MCF 10A (cell line): ENCODE measurements around the gene HCRTR1. TPM values are rescaled to one million over a fixed set of nuclear protein-coding genes. Genes with fewer than 3 reads are reported as not detected.

Experiments used
- BruUV-seq: library from RNA; stranded (reverse); fragments of 400-500 nt; replicated peaks from 2 replicates; lab custom pipeline; 2021; lab: Mats Ljungman, UMichigan
- CTCF ChIA-PET: fragments of 300-600 bp; sonication (Branson Sonifier 250); formaldehyde crosslinking; extraction: SDS; loops from one replicate; lab custom pipeline; 2021; ENCODE audit warnings: antibody characterized with exemption, inconsistent platforms; lab: Yijun Ruan, JAX
- POLR2A ChIA-PET: fragments of 300-600, 350-650 bp; sonication (Branson Sonifier 250); formaldehyde crosslinking; extraction: SDS; loops from one replicate; lab custom pipeline; 2020; ENCODE audit warnings: antibody characterized with exemption, inconsistent platforms; lab: Yijun Ruan, JAX
- DNase-seq: peaks from one replicate; pipeline ENCODE4 v3.0.0-alpha.2; 2018; ENCODE audit not compliant: unreplicated experiment
- H3K27ac Mint-ChIP-seq: one replicate; pipeline ENCODE4 v1.8.0; 2022; ENCODE audit warnings: mild to moderate bottlenecking, low read depth, mixed read lengths; ENCODE audit not compliant: unreplicated experiment
- H3K27me3 Mint-ChIP-seq: one replicate; pipeline ENCODE4 v1.8.0; 2022; ENCODE audit warnings: mixed read lengths; ENCODE audit not compliant: insufficient read depth, unreplicated experiment
- H3K36me3 Mint-ChIP-seq: one replicate; pipeline ENCODE4 v1.8.0; 2022; ENCODE audit warnings: mild to moderate bottlenecking, moderate library complexity, mixed read lengths; ENCODE audit not compliant: insufficient read depth, unreplicated experiment
- H3K4me1 Mint-ChIP-seq: one replicate; pipeline ENCODE4 v1.8.0; 2022; ENCODE audit warnings: mixed read lengths; ENCODE audit not compliant: insufficient read depth, unreplicated experiment
- H3K4me3 Mint-ChIP-seq: one replicate; pipeline ENCODE4 v1.8.0; 2022; ENCODE audit warnings: mild to moderate bottlenecking, moderate library complexity, mixed read lengths; ENCODE audit not compliant: unreplicated experiment
- H3K9me3 Mint-ChIP-seq: one replicate; pipeline ENCODE4 v1.8.0; 2022; ENCODE audit warnings: mixed read lengths; ENCODE audit not compliant: unreplicated experiment
- intact Hi-C: fragments of 100-400 bp; cut with micrococcal nuclease; formaldehyde crosslinking; loops from 2 replicates; pipeline ENCODE4 v1.14.1; 2022
- total RNA-seq: library from RNA; stranded (reverse); gene quantifications from 2 replicates; pipeline ENCODE4 v1.2.3, GENCODE V29; 2022
- TF ChIP-seq, protein P1 (sequence below): fragments of 200-600 bp; IDR thresholded peaks from one replicate; pipeline ENCODE4 v1.8.0; 2022; ENCODE audit warnings: antibody characterized with exemption, mild to moderate bottlenecking; ENCODE audit not compliant: unreplicated experiment

HCRTR1 gene
- total RNA-seq, 1 experiment from 2014 or later = not detected

DNA sequence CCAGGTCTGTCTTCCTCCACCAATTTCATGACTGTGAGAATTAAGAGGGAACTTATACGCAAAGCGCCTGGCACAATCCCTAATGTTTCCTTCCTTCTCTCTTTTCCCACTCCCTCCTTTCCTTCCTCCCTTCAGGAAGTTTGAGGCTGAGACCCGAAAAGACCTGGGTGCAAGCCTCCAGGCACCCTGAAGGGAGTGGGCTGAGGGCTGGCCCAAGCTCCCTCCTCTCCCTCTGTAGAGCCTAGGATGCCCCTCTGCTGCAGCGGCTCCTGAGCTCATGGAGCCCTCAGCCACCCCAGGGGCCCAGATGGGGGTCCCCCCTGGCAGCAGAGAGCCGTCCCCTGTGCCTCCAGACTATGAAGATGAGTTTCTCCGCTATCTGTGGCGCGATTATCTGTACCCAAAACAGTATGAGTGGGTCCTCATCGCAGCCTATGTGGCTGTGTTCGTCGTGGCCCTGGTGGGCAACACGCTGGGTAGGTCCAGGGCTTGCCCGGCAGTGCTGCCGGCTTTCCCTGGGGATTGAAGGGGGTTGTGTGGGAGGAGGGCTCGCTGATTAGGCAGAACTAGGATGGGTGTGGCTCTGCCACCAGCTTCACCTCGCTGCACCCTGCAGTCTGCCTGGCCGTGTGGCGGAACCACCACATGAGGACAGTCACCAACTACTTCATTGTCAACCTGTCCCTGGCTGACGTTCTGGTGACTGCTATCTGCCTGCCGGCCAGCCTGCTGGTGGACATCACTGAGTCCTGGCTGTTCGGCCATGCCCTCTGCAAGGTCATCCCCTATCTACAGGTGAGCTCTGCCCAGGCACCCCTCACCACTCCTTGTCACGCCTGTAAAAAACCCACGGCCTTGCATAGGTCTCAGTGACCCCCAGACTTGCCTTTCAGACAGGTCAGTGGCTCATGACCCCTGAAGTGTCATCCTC lies 1.7 kb downstream of the HCRTR1 start:
- Mint-ChIP-seq H3K9me3 (no peaks in the 10 kb centered on the region), H3K36me3 (no peaks in the 10 kb centered on the region), H3K4me1 (no peaks in the 10 kb centered on the region), H3K27ac (no peak overlapping the region), H3K27me3 (peaks cover 29% of the 10 kb centered on the region), H3K4me3 (no peak overlapping the region)
- intact Hi-C loops = no loop called here
- ChIA-PET POLR2A (interaction anchor here (1.3 to 2.3 kb wide), 4 partner anchors 9 to 170 kb away, joined by 4 to 11 read pairs (median 6); no protein-coding TSS in a partner anchor), CTCF (interaction anchor here (0.5 to 1.8 kb wide), 22 partner anchors 8 to 790 kb away, joined by 3 to 9 read pairs (median 4); partner anchors contain the start of gene PEF1)
- DNase-seq = no peak
- TF ChIP-seq, protein P1, sequence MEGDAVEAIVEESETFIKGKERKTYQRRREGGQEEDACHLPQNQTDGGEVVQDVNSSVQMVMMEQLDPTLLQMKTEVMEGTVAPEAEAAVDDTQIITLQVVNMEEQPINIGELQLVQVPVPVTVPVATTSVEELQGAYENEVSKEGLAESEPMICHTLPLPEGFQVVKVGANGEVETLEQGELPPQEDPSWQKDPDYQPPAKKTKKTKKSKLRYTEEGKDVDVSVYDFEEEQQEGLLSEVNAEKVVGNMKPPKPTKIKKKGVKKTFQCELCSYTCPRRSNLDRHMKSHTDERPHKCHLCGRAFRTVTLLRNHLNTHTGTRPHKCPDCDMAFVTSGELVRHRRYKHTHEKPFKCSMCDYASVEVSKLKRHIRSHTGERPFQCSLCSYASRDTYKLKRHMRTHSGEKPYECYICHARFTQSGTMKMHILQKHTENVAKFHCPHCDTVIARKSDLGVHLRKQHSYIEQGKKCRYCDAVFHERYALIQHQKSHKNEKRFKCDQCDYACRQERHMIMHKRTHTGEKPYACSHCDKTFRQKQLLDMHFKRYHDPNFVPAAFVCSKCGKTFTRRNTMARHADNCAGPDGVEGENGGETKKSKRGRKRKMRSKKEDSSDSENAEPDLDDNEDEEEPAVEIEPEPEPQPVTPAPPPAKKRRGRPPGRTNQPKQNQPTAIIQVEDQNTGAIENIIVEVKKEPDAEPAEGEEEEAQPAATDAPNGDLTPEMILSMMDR = no peak
- BruUV-seq = no TSS peak

DNA sequence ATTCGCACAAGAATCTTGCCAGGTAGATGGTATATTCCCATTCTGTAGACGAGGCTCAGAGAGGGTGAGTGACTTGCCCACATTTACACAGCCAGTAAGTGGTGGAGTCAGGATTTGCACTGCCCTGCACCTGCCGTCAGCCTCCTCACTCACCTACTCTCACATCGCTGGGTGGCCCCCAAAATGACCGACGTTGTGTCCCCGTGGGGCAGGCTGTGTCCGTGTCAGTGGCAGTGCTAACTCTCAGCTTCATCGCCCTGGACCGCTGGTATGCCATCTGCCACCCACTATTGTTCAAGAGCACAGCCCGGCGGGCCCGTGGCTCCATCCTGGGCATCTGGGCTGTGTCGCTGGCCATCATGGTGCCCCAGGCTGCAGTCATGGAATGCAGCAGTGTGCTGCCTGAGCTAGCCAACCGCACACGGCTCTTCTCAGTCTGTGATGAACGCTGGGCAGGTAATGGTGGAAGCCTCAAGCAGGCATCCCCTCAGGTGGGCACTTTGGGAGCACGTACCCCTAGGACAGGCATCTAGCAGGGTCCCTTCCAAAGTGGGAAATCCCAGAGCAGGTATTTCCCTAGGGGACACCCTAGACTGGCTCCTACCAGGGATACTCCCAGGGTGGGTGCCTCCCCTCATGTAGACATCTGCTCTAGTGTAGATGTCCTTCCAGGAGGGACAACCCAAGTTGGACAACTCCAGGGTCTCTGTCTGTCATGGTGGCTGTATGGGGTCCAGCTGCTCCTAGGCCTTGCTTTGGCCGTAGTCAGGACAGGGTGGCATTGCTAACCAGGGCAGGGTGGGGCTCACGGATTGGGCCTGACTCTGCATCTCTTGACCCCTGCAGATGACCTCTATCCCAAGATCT lies 3.4 kb downstream of the HCRTR1 start:
- ChIA-PET CTCF (interaction anchor here (0.7 kb wide), 1 partner anchor 242 kb away, joined by 4 read pairs; no protein-coding TSS in a partner anchor), POLR2A (interaction anchor here (0.5 to 2.3 kb wide), 2 partner anchors 18 to 23 kb away, joined by 3 to 7 read pairs; no protein-coding TSS in a partner anchor)
- peaks cover 5% of the 10 kb centered on the region for H3K4me1 Mint-ChIP-seq
- H3K9me3 Mint-ChIP-seq = no peaks in the 10 kb centered on the region
- no peak overlapping the region for H3K4me3 Mint-ChIP-seq
- TF ChIP-seq, protein P1 = no peak
- DNase-seq = no peak
- H3K36me3 Mint-ChIP-seq = no peaks in the 10 kb centered on the region
- intact Hi-C loops = no loop called here
- no peak overlapping the region for H3K27ac Mint-ChIP-seq
- peaks cover 29% of the 10 kb centered on the region for H3K27me3 Mint-ChIP-seq
- no TSS peak for BruUV-seq

- intact Hi-C loops = no loop called here
- no peak overlapping the region for H3K4me3 Mint-ChIP-seq
- H3K4me1 Mint-ChIP-seq = peaks cover 6% of the 10 kb centered on the region
- no peak overlapping the region for H3K27ac Mint-ChIP-seq
- CTCF ChIA-PET = no interaction called here
- BruUV-seq = no TSS peak
- DNase-seq = no peak
- TF ChIP-seq, protein P1 = no peak
- POLR2A ChIA-PET = interaction anchor here (0.7 to 2.3 kb wide), 2 partner anchors 18 to 192 kb away, joined by 3 to 7 read pairs; no protein-coding TSS in a partner anchor
- peaks cover 28% of the 10 kb centered on the region for H3K27me3 Mint-ChIP-seq
- H3K36me3 Mint-ChIP-seq = no peaks in the 10 kb centered on the region
- H3K9me3 Mint-ChIP-seq = no peaks in the 10 kb centered on the region
Observed at GRCh38 chr1:31621498-31621820, 4.0 kb downstream of the HCRTR1 start.
